NCI-H748 treated with DMSO at 0.1 percent for 48 hours (cell line): Measurements from ENCODE around the gene IRAK1BP1.
"Not testable (repeated sequence)": the region's sequence is repeated elsewhere in the genome, so short reads cannot be mapped to it uniquely, and the experiment has no call there.

Experiments
- DNase-seq: peaks from one replicate; lab custom pipeline; 2025; lab: John Stamatoyannopoulos, UW

Gene IRAK1BP1

DNA sequence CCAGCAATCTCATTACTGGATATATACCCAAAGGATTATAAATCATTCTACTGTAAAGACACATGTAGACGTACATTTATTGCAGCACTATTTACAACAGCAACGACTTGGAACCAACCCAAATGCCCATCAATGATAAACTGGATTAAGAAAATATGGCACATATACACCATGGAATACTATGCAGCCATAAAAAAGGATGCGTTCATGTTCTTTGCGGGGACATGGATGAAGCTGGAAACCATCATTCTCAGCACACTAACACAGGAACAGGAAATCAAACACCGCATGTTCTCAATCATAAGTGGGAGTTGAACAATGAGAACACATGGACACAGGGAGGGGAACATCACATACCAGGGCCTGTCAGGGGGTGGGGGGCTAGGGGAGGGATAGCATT lies 22.6 kb downstream of the IRAK1BP1 start:
- not testable (repeated sequence) for DNase-seq

DNA sequence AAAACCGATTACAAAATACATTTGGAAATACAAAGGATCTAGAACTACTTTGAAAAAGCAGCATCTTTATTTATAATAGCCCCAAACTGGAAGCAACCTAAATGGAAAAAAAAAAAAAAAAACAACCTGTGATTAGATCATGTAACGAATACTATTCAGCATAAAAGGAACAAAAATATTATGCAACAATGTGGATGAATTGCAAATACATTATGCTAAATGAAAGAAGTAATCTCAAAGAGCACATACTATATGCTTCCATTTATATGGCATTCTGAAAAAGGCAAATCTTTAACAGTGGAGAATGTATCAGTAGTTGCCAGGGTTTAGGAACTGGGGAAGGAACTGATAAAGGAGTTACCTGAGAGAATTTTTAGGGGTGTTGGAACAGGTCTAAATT lies 28.9 kb downstream of the IRAK1BP1 start:
- no peak for DNase-seq

- no peak for DNase-seq
These were observed 41.3 kb downstream of the IRAK1BP1 start for GRCh38 chr6:78908621-78909020.

- no peak for DNase-seq
These were observed 42.0 kb downstream of the IRAK1BP1 start for GRCh38 chr6:78909391-78909790.

DNA sequence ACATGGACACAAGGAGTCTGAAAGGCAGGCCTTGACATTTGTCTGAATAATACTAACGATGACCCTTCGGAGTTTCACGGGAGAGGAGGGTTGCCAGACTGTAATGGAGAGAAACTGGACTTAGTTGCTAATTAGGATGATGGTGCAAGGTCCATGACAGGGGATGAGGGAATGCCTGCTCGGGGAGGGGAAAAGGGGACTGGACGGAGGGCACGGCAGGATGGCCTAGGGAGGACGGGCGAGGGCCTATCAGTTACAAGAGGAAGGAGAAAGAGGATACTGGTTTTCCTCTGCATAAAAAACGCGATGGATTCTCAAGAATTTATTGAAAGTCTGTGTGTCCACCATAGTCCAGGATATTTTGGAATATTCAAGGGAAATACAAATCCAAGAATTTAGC lies 42.7 kb downstream of the IRAK1BP1 start:
- no peak for DNase-seq

DNA sequence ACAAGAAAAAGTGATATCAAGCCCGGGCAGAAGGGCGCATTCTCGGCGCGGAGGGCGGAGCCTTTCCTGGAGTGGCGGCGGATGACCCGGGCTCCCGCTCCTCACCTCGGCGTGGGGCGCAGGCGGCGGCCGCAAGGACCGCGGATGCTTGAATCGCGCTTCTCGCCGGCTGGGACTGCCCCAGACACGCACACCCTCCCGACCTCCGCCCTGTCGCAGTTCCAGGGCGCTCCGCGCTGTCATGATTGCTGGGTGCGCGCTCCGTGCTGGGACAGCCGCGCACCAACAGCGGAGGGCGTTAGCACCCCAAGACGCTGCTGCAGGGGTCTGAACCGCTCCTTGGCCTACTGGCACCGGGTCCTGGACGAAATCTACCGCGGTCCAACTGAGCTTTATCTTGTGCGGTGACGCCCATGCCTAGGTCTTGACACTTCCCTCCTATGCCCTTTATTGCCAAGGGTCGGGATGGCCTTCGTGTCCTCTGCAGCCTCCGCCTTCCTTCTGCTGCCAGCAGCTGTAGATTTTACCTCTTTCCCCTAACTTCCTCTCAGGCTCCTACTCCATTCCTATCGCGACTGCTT lies 43.3 kb downstream of the IRAK1BP1 start:
- no peak for DNase-seq

GRCh38 chr6:78911218-78911940 lies 44.0 kb downstream of the IRAK1BP1 start:
- DNase-seq: no peak

DNA sequence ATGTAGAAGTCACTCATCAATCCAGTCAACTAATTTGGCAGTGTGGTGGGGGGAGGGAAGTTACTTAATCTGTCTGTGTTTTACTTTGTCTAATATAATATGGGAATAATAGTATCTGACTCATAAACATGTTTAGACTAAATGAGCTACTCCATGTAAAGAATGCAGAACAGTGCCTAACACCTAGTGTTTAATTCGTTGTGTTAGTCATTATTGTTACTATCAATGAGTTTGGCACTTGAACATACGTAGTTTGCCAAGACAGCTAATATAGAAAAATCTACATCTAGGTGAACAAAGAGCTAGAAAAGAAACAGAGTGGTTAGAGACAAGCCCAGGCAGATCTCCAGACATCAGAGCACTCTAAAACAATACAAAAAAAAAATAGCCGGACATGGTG lies 49.1 kb downstream of the IRAK1BP1 start:
- DNase-seq: no peak

DNA sequence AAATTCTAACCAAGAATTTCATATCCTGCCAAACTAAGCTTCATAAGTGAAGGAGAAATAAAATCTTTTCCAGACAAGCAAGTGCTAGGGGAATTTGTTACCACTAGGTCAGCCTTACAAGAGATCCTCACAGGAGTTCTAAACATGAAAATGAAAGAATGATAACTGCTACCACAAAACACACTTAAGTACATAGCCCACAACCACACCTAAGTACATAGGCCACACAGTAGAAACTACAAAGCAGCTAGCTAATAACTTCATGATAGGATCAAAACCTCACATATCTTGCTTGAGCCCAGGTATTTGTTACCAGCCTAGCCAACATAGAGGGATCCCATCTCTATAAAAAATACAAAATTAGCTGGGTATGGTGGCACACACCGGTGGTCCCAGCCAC lies 50.4 kb downstream of the IRAK1BP1 start:
- DNase-seq: no peak

- DNase-seq: not testable (repeated sequence)
These were observed 53.8 kb downstream of the IRAK1BP1 start for GRCh38 chr6:78921168-78921567.

DNA sequence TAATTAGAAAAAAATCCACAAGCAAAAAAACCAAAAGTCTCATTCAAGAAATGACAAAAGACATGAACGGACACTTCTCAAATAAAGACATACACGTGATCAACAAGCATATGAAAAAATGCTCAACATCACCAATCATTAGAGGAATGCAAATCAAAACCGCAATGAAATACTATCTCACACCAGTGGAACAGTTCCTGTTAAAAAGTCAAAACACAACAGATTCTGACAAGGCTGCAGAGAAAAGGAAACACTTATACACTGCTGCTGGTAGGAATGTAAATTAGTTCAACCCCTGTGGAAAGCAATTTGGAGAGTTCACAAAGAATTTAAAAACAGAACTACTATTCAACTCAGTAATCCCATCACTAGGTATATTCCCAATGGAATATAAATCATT lies 58.0 kb downstream of the IRAK1BP1 start:
- no peak for DNase-seq

GRCh38 chr6:78935553-78935952 lies 68.2 kb downstream of the IRAK1BP1 start:
- DNase-seq: no peak

DNA sequence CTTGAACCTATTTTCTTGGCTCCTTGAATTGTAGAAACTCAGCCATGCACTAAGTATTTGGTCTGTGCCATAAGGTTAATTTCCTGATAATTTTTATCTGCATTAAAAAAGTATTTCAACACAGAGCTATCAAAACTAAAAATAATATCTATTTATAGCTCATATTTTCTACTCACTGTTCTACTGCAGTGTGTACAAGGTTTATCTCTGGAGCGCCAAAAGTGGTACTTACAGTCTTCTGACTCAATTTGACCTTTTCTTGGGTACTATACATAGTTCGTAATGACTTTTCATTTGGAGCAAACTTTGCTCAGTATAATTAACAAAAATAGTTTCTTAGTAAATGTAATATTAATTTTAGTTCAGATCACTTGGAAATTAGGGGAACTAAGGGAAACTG lies 69.2 kb downstream of the IRAK1BP1 start:
- DNase-seq: no peak

- no peak for DNase-seq
These were observed 75.1 kb downstream of the IRAK1BP1 start for GRCh38 chr6:78942446-78942845.

- DNase-seq: no peak
These were observed 80.2 kb downstream of the IRAK1BP1 start for GRCh38 chr6:78947529-78947928.

- DNase-seq: no peak
These were observed 80.6 kb downstream of the IRAK1BP1 start for GRCh38 chr6:78947962-78948361.

DNA sequence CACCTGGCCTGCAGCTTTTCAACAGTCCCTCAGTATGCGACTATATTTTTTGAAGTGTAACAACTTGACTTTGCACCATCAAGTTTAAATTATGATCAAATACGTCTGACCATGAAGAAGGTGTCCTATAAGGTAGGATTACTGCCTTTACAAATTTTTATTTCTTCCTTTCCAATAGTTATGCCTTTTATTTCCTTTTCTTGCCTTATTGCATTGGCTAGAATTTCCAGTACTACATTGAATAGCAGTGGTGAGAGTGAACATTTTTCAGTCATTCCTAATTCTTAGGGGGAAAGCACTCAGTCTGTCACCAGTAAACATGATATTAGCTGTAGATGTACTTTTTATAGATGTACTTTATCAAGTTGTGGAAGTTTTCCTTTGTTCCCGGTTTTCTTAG lies 81.4 kb downstream of the IRAK1BP1 start:
- DNase-seq: no peak

- DNase-seq: no peak
These were observed 85.0 kb downstream of the IRAK1BP1 start for GRCh38 chr6:78952362-78952761.
